Neural crest cell (in vitro differentiated cells): ENCODE results near the gene SLC37A2. TPM values are rescaled to one million over a fixed set of nuclear protein-coding genes. Genes with fewer than 3 reads are reported as not detected.
"Not testable (repeated sequence)": the region's sequence is repeated elsewhere in the genome, so short reads cannot be mapped to it uniquely, and the experiment has no call there.

Experiments used
- DNase-seq: peaks from one replicate; pipeline ENCODE4 v3.0.0; 2021; ENCODE audit warnings: low read depth, mixed read lengths, low spot score
- H3K27ac Mint-ChIP-seq: one replicate; pipeline ENCODE4 v1.8.0; 2021; ENCODE audit warnings: mild to moderate bottlenecking, mixed read lengths; ENCODE audit not compliant: unreplicated experiment
- H3K27me3 Mint-ChIP-seq: 2 replicates; pipeline ENCODE4 v1.8.0; 2021; ENCODE audit warnings: low read depth, mild to moderate bottlenecking, mixed read lengths
- H3K36me3 Mint-ChIP-seq: 2 replicates; pipeline ENCODE4 v1.8.0; 2021; ENCODE audit warnings: low read depth, mild to moderate bottlenecking, mixed read lengths
- H3K4me1 Mint-ChIP-seq: 2 replicates; pipeline ENCODE4 v1.8.0; 2021; ENCODE audit warnings: mixed read lengths
- H3K4me3 Mint-ChIP-seq: one replicate; pipeline ENCODE4 v1.8.0; 2021; ENCODE audit warnings: mild to moderate bottlenecking, mixed read lengths
- H3K9me3 Mint-ChIP-seq: 2 replicates; pipeline ENCODE4 v1.8.0; 2021; ENCODE audit warnings: mixed read lengths
- total RNA-seq: library from RNA; stranded (reverse); gene quantifications from 2 replicates; pipeline ENCODE4 v1.2.1, GENCODE V29; 2021
- TF ChIP-seq, protein P1 (sequence below): fragments of 200-600 bp; sonication (generic); conservative IDR thresholded peaks from 2 replicates; pipeline ENCODE4 v1.5.0; 2021; ENCODE audit warnings: antibody characterized with exemption, mild to moderate bottlenecking

Gene SLC37A2
- total RNA-seq, 1 donor from 2014 or later = 1.2 TPM

DNA sequence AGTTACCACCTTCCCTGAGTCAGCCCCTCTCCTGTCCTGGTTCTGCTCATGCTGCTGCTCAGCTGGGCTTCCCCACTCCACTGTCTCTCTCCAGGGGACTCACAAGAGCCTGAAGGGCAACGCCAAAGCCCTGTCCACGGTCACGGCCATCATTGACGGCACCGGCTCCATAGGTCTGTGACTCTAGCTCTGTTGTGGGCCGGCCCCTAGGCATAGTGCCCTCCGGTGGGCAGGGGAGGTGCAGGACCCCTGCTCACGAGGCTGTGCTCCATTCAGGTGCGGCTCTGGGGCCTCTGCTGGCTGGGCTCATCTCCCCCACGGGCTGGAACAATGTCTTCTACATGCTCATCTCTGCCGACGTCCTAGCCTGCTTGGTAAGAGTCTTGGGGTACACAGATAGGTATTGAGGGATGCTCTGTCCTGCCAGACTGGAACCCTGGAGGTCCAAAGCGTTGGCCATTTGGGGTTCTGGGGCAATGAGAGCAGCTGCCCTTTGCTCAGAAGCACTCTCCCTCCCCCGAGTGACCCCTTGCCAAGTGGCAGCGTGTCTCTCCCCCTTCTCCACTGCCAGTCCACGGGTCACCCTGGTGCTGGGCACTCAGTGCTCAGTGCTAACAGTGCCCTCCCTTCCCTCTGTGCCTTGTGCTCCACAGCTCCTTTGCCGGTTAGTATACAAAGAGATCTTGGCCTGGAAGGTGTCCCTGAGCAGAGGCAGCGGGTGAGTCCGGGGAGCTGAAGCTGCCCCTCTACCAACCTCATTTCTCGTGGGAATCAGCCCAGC lies 22.4 kb downstream of the SLC37A2 start:
- no peaks in the 10 kb centered on the region for H3K27me3 Mint-ChIP-seq

DNA sequence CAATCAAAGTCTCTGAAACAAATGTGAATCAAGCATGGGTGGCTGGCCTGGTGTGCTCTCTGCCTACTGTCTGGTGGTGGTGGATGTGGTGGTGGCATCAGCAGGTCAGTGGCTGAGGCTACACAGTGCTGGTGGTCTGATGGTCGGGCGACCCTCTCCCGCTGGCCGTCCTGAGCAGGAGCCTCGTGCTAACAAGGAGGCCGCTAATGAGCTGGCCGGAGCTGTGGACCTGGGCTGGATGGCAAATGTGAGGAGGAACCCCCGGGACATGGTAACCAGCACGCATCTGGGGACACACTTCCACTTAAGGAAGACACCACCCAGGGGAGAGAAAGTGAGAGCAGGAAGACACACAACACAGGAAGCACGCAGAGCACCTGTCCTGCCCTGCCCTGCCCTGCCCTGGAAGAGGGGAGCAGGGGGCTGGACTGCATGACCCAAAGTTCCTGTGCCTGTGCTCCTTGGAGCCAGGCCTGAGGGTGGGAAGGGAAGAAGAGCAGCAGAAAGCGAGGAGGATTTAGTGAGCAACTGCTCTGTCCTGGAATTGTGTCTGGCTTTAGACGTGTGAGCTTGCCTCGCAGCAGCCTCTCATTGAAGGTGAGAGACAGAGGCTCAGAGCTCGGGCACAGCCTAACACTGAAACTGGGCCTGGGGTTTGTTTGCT lies 23.7 kb downstream of the SLC37A2 start:
- Mint-ChIP-seq H3K36me3 (no peaks in the 10 kb centered on the region), H3K4me3 (no peak overlapping the region), H3K9me3 (no peaks in the 10 kb centered on the region), H3K27ac (peak overlapping the region; percentile 71), H3K4me1 (peaks cover 20% of the 10 kb centered on the region), H3K27me3 (no peaks in the 10 kb centered on the region)
- TF ChIP-seq, protein P1, sequence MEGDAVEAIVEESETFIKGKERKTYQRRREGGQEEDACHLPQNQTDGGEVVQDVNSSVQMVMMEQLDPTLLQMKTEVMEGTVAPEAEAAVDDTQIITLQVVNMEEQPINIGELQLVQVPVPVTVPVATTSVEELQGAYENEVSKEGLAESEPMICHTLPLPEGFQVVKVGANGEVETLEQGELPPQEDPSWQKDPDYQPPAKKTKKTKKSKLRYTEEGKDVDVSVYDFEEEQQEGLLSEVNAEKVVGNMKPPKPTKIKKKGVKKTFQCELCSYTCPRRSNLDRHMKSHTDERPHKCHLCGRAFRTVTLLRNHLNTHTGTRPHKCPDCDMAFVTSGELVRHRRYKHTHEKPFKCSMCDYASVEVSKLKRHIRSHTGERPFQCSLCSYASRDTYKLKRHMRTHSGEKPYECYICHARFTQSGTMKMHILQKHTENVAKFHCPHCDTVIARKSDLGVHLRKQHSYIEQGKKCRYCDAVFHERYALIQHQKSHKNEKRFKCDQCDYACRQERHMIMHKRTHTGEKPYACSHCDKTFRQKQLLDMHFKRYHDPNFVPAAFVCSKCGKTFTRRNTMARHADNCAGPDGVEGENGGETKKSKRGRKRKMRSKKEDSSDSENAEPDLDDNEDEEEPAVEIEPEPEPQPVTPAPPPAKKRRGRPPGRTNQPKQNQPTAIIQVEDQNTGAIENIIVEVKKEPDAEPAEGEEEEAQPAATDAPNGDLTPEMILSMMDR = no peak
- DNase-seq = no peak

More for the DNA sequence above, 22.4 kb downstream of the SLC37A2 start:
- Mint-ChIP-seq H3K9me3 (no peaks in the 10 kb centered on the region), H3K36me3 (no peaks in the 10 kb centered on the region), H3K4me1 (peaks cover 11% of the 10 kb centered on the region), H3K27ac (peak overlapping the region; percentile 60), H3K4me3 (no peak overlapping the region)
- TF ChIP-seq, protein P1 = no peak
- DNase-seq = no peak

DNA sequence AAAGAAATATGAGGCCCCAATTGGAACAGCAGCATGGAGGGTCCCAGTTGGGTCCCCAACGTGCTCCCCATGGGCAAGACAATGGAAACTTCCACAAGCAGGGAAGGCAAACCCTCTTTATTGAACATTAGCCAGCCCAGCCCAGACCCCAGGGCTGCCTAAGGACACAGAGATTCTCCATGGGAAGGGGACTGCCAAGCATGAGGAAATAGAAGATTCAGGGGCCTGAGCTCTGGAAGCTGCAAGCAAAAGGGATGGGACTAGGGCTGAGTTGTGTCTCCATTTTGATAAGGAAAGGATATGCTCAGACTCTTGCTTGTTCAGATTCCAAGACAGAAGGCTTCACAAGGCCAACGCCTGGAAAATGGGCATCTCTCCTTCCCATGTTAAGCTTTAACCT lies 25.0 kb downstream of the SLC37A2 start:
- Mint-ChIP-seq H3K4me1 (peaks cover 25% of the 10 kb centered on the region), H3K27ac (no peak overlapping the region), H3K4me3 (no peak overlapping the region), H3K9me3 (no peaks in the 10 kb centered on the region), H3K27me3 (no peaks in the 10 kb centered on the region), H3K36me3 (no peaks in the 10 kb centered on the region)
- DNase-seq = no peak
- TF ChIP-seq, protein P1 = no peak

GRCh38 chr11:125088576-125089455 lies 25.7 kb downstream of the SLC37A2 start:
- H3K27me3 Mint-ChIP-seq = no peaks in the 10 kb centered on the region
- TF ChIP-seq, protein P1 = no peak
- no peak overlapping the region for H3K4me3 Mint-ChIP-seq
- DNase-seq = no peak
- no peaks in the 10 kb centered on the region for H3K36me3 Mint-ChIP-seq
- peak overlapping the region; percentile 86 for H3K27ac Mint-ChIP-seq
- H3K4me1 Mint-ChIP-seq = peaks cover 21% of the 10 kb centered on the region
- no peaks in the 10 kb centered on the region for H3K9me3 Mint-ChIP-seq

- not testable (repeated sequence) for H3K27me3 Mint-ChIP-seq, H3K4me3 Mint-ChIP-seq, DNase-seq, H3K9me3 Mint-ChIP-seq, H3K27ac Mint-ChIP-seq, H3K36me3 Mint-ChIP-seq
- peaks cover 21% of the 10 kb centered on the region for H3K4me1 Mint-ChIP-seq
Observed at GRCh38 chr11:125089481-125089880, 26.4 kb downstream of the SLC37A2 start.

GRCh38 chr11:125090151-125090550 lies 27.0 kb downstream of the SLC37A2 start:
- not testable (repeated sequence) for H3K36me3 Mint-ChIP-seq, H3K4me3 Mint-ChIP-seq, H3K27ac Mint-ChIP-seq, DNase-seq, H3K9me3 Mint-ChIP-seq, H3K27me3 Mint-ChIP-seq
- peaks cover 21% of the 10 kb centered on the region for H3K4me1 Mint-ChIP-seq
